Measurements from ENCODE around the gene TMIGD2.

DNA sequence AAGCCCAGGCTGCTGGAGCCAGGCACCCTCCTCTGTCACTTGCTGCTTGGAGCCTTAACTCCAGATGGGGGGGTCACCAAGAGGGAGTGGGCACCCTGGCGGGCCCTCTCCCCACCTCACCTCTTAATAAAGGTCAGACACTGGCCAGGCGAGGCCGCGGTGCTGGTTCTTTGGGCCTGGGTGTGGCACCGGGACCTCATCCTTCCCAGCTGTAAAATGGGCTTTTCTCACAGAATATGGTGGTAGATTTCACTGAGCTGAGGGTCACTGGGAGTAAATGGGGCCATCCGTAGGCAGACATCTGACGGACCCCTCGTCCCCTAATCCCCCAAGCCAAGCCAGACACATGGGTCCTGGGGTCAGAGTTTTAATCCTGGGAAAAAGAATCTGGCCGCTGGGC, 21.5 kb upstream of the TMIGD2 start:
- TF ChIP-seq, protein P1, sequence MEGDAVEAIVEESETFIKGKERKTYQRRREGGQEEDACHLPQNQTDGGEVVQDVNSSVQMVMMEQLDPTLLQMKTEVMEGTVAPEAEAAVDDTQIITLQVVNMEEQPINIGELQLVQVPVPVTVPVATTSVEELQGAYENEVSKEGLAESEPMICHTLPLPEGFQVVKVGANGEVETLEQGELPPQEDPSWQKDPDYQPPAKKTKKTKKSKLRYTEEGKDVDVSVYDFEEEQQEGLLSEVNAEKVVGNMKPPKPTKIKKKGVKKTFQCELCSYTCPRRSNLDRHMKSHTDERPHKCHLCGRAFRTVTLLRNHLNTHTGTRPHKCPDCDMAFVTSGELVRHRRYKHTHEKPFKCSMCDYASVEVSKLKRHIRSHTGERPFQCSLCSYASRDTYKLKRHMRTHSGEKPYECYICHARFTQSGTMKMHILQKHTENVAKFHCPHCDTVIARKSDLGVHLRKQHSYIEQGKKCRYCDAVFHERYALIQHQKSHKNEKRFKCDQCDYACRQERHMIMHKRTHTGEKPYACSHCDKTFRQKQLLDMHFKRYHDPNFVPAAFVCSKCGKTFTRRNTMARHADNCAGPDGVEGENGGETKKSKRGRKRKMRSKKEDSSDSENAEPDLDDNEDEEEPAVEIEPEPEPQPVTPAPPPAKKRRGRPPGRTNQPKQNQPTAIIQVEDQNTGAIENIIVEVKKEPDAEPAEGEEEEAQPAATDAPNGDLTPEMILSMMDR (IDR thresholded peaks at IDR 0.05): no peak
- TF ChIP-seq POLR2A (IDR thresholded peaks at IDR 0.05): no peak

All from right lobe of liver (tissue), 4 donors.